A673 (cell line): ENCODE measurements around the gene ACACA.

Experiments
- CTCF ChIP-seq: fragments of 300-800, 200-600 bp; sonication (generic); conservative IDR thresholded peaks from 2 replicates; pipeline ENCODE4 v1.5.1; 2017; ENCODE audit warnings: low read depth, mild to moderate bottlenecking, antibody characterized with exemption, low read length, moderate library complexity, mixed read lengths
- EZH2 ChIP-seq: fragments of 200-600 bp; sonication (generic); IDR thresholded peaks from 2 replicates; pipeline ENCODE4 v1.6.1; 2017; ENCODE audit warnings: borderline replicate concordance, low read depth, mild to moderate bottlenecking, mixed read lengths, antibody characterized with exemption, low read length; ENCODE audit not compliant: poor library complexity, severe bottlenecking

- TF ChIP-seq CTCF: no peak
- TF ChIP-seq EZH2: no peak
These were observed 110.7 kb downstream of the ACACA start for GRCh38 chr17:37295888-37296287.
